CD4-positive, alpha-beta T cell (primary cell): ENCODE data around the gene PSMC5. TPM values are rescaled to one million over a fixed set of nuclear protein-coding genes. Genes with fewer than 3 reads are reported as not detected.
A peak's percentile ranks its signal among the peaks of the same experiment; 100 is the strongest.

ENCODE experiments used
- ATAC-seq: fragments of 200-7000 bp; cut with Tn5 transposase; one replicate; pipeline ENCODE4 v1.10.0; 2022; ENCODE audit warnings: mild to moderate bottlenecking; ENCODE audit not compliant: poor library complexity
- CTCF ChIA-PET: fragments of 350-600 bp; sonication (Branson Sonifier 250); formaldehyde crosslinking; loops from one replicate; lab custom pipeline; 2021; ENCODE audit warnings: antibody characterized with exemption, inconsistent platforms; lab: Charles Lee
- POLR2A ChIA-PET: fragments of 350-600 bp; sonication (Branson Sonifier 250); formaldehyde crosslinking; loops from one replicate; lab custom pipeline; 2021; ENCODE audit warnings: antibody characterized with exemption, inconsistent platforms; lab: Charles Lee
- DNase-seq, 14 experiments: peaks; one replicate each; pipeline ENCODE4 v3.0.0-alpha.2; 2013 to 2020; ENCODE audit warnings: mixed read lengths in 2 of 14
- H3K27ac ChIP-seq, 2 donors: one replicate each; pipeline versions ENCODE4 v1.5.1 to v1.7.0; 2013; ENCODE audit warnings: low read length in 2 of 2, low read depth in 1 of 2, mild to moderate bottlenecking in 1 of 2
- H3K27me3 ChIP-seq, 2 experiments: 1 replicate in 1 of 2; 2 replicates in 1 of 2; pipeline versions ENCODE4 v1.6.1 to v1.7.0; 2013; ENCODE audit warnings: low read length in 2 of 2, control low read depth in 1 of 2, mild to moderate bottlenecking in 1 of 2, moderate library complexity in 1 of 2; ENCODE audit not compliant: insufficient read depth in 2 of 2, control insufficient read depth in 1 of 2
- H3K36me3 ChIP-seq: one replicate; pipeline ENCODE4 v1.6.1; 2013; ENCODE audit warnings: low read length, control low read depth; ENCODE audit not compliant: insufficient read depth
- H3K4me1 ChIP-seq: one replicate; pipeline ENCODE4 v1.6.1; 2013; ENCODE audit warnings: low read length, control low read depth; ENCODE audit not compliant: insufficient read depth
- H3K4me3 ChIP-seq: one replicate; pipeline ENCODE4 v1.5.1; 2013; ENCODE audit warnings: mild to moderate bottlenecking, low read length, moderate library complexity
- H3K9me3 ChIP-seq, 2 experiments: 1 replicate in 1 of 2; 2 replicates in 1 of 2; pipeline versions ENCODE4 v1.6.1 to v1.7.0; 2013; ENCODE audit warnings: low read length in 2 of 2, mild to moderate bottlenecking in 2 of 2, control low read depth in 1 of 2, moderate library complexity in 1 of 2; ENCODE audit not compliant: control insufficient read depth in 1 of 2, insufficient read depth in 1 of 2
- H3K27ac Mint-ChIP-seq: one replicate; pipeline ENCODE4 v1.8.0; 2020; ENCODE audit warnings: mixed read lengths
- H3K27me3 Mint-ChIP-seq: one replicate; pipeline ENCODE4 v1.8.0; 2021; ENCODE audit warnings: mixed read lengths
- H3K36me3 Mint-ChIP-seq: one replicate; pipeline ENCODE4 v1.8.0; 2021; ENCODE audit warnings: low read depth, mixed read lengths
- H3K4me1 Mint-ChIP-seq: one replicate; pipeline ENCODE4 v1.8.0; 2021; ENCODE audit warnings: low read depth, mixed read lengths
- H3K4me3 Mint-ChIP-seq: one replicate; pipeline ENCODE4 v1.8.0; 2020; ENCODE audit warnings: mild to moderate bottlenecking, mixed read lengths
- H3K9me3 Mint-ChIP-seq: one replicate; pipeline ENCODE4 v1.8.0; 2020; ENCODE audit warnings: mixed read lengths
- intact Hi-C, 2 experiments: fragments of 100-400 bp; cut with DNase I in 1 of 2; cut with micrococcal nuclease in 1 of 2; formaldehyde crosslinking; loops; one replicate each; pipeline versions ENCODE4 v1.15.1 to v1.9.0; 2023 to 2025; cut with DNase I, micrococcal nuclease
- total RNA-seq, 174 experiments: library from RNA in 2 of 174; stranded (reverse) in 2 of 174; gene quantifications; one replicate each; pipeline ENCODE4 v1.2.3 and lab custom pipeline; 2021 to 2026
- TF ChIP-seq, protein P1 (sequence below): fragments of 200-600 bp; IDR thresholded peaks from one replicate; pipeline ENCODE4 v1.8.0; 2022; ENCODE audit warnings: antibody characterized with exemption, mild to moderate bottlenecking

Gene PSMC5
- total RNA-seq, 2 experiments from 2014 or later, result 83.1 to 84.6 TPM

DNA sequence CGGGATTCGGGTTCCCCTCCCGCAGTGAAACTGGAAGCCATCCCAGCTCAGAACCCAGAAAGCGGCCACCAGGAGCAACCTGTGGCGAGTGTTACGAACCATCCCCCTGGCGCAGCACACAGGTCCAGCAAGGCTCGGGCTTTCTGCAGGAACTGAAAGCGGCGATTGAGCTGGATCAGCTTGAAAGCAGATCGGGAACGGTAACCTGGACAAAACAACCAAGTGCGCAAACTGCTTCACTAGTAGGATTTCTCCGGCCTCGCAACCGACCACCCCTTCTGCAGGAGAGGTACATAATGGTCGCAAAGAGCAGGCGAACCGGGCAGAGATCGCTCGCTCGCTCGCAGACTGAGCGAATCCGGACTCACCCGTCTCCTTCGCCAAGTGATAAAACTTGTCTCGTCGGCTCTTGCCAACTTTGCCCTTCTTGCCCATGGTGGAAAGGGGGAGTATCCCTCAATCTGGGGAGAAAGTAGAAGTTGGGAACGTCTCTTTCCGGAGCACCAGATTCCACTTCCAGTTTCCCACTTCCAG lies 696 bp upstream of the PSMC5 start:
- intact Hi-C loops, result loop anchor here (1.0 to 5.0 kb wide), 5 partner anchors 17 to 204 kb away; partner anchors contain the start of genes CCDC47 (in 2 of the 2) and MAP3K3 (in 1 of the 2)
- no peak for DNase-seq
- H3K4me1 ChIP-seq, result peaks cover 62% of the 10 kb centered on the region

DNA sequence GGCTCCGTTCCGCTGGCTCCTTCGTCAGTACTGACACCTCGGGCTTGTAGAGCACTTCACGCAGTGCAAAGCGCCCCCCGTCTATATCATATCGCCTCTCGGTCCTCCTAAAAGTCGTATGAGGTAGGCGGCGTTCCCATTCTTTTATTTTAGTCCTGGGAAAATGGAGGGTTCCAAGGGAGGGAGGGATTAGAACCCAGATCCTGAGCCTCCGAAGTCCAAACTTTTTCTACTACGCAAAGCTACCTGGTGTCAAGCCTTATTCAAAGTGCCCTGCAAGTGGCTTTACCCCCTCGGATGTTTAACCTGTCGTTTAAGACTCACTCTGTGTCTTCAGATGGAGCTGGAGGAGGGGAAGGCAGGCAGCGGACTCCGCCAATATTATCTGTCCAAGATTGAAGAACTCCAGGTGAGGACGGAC lies 580 bp downstream of the PSMC5 start:
- intact Hi-C loops, result loop anchor here (1.0 to 5.0 kb wide), 5 partner anchors 15 to 206 kb away; partner anchors contain the start of genes CCDC47 (in 2 of the 2) and MAP3K3 (in 1 of the 2)
- Mint-ChIP-seq H3K4me3 (peak overlapping the region; percentile 94), H3K27me3 (no peaks in the 10 kb centered on the region), H3K9me3 (no peaks in the 10 kb centered on the region), H3K36me3 (peaks cover 100% of the 10 kb centered on the region), H3K27ac (peak overlapping the region; percentile 96), H3K4me1 (peaks cover 77% of the 10 kb centered on the region)
- H3K9me3 ChIP-seq, result no peaks in the 10 kb centered on the region
- DNase-seq, result no peak
- peak overlapping the region; percentile 77 to 96 for H3K27ac ChIP-seq
- peak overlapping the region; percentile 83 for H3K4me3 ChIP-seq
- peaks cover 71% of the 10 kb centered on the region for H3K36me3 ChIP-seq
- ChIA-PET POLR2A (interaction anchor here (0.9 to 7.3 kb wide), 7 partner anchors 13 to 206 kb away, joined by 3 to 86 read pairs (median 6); partner anchors contain the start of genes CCDC47, DDX42, MAP3K3 and SMARCD2), CTCF (interaction anchor here (0.9 to 5.6 kb wide), 2 partner anchors 13 to 21 kb away, joined by 3 to 21 read pairs; no protein-coding TSS in a partner anchor)
- peaks cover 74% of the 10 kb centered on the region for H3K4me1 ChIP-seq
- H3K27me3 ChIP-seq, result no peaks in the 10 kb centered on the region
- TF ChIP-seq, protein P1, sequence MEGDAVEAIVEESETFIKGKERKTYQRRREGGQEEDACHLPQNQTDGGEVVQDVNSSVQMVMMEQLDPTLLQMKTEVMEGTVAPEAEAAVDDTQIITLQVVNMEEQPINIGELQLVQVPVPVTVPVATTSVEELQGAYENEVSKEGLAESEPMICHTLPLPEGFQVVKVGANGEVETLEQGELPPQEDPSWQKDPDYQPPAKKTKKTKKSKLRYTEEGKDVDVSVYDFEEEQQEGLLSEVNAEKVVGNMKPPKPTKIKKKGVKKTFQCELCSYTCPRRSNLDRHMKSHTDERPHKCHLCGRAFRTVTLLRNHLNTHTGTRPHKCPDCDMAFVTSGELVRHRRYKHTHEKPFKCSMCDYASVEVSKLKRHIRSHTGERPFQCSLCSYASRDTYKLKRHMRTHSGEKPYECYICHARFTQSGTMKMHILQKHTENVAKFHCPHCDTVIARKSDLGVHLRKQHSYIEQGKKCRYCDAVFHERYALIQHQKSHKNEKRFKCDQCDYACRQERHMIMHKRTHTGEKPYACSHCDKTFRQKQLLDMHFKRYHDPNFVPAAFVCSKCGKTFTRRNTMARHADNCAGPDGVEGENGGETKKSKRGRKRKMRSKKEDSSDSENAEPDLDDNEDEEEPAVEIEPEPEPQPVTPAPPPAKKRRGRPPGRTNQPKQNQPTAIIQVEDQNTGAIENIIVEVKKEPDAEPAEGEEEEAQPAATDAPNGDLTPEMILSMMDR, result peak; percentile 18
- ATAC-seq, result no peak

More for the DNA sequence above, 696 bp upstream of the PSMC5 start:
- peak; percentile 21 for ATAC-seq
- Histone ChIP-seq H3K27ac (peak overlapping the region; percentile 77 to 96), H3K9me3 (no peaks in the 10 kb centered on the region), H3K36me3 (peaks cover 71% of the 10 kb centered on the region), H3K4me3 (peak overlapping the region; percentile 83), H3K27me3 (no peaks in the 10 kb centered on the region)
- H3K4me1 Mint-ChIP-seq, result peaks cover 74% of the 10 kb centered on the region
- POLR2A ChIA-PET, result interaction anchor here (0.6 to 4.3 kb wide), 11 partner anchors 8 to 679 kb away, joined by 3 to 45 read pairs (median 6); partner anchors contain the start of genes CCDC47, DDX42, LIMD2 and MAP3K3
- peaks cover 100% of the 10 kb centered on the region for H3K36me3 Mint-ChIP-seq
- TF ChIP-seq, protein P1, result no peak
- no peaks in the 10 kb centered on the region for H3K27me3 Mint-ChIP-seq
- H3K4me3 Mint-ChIP-seq, result peak overlapping the region; percentile 94
- CTCF ChIA-PET, result interaction anchor here (0.9 to 5.6 kb wide), 4 partner anchors 8 to 52 kb away, joined by 3 to 21 read pairs (median 3); no protein-coding TSS in a partner anchor
- peak overlapping the region; percentile 96 for H3K27ac Mint-ChIP-seq
- H3K9me3 Mint-ChIP-seq, result no peaks in the 10 kb centered on the region

DNA sequence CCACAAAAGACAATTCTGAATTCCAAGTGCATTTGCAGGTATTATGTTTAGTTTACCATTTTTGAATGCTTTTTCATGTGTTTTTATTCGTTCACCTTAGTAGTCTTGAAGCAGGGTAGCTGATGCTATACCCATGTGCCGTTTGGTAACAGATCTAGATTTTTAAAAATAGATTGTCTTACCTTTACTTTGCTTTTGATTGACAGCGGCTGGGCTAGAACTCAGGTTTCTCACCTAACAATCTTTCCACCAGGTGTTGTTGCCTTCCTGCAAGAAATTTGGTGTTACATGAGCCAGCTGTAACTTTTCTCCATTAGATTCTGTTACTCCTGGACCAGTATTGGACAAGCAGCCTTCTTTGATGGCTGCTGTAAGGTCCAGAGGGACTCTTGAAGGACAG lies 1.7 kb downstream of the PSMC5 start:
- Histone ChIP-seq H3K36me3 (peaks cover 73% of the 10 kb centered on the region), H3K27me3 (no peaks in the 10 kb centered on the region), H3K27ac (no peak overlapping the region), H3K4me1 (peaks cover 80% of the 10 kb centered on the region), H3K4me3 (no peak overlapping the region), H3K9me3 (no peaks in the 10 kb centered on the region)
- peak overlapping the region; percentile 96 for H3K27ac Mint-ChIP-seq
- H3K4me1 Mint-ChIP-seq, result peaks cover 77% of the 10 kb centered on the region
- peak overlapping the region; percentile 71 for H3K4me3 Mint-ChIP-seq
- ATAC-seq (no peak), DNase-seq (no peak)
- TF ChIP-seq, protein P1, result no peak
- H3K36me3 Mint-ChIP-seq, result peaks cover 100% of the 10 kb centered on the region
- intact Hi-C loops, result loop anchor here in 1 of 2 experiments (5.0 kb wide), 2 partner anchors 132 to 207 kb away; partner anchors contain the start of gene MAP3K3
- ChIA-PET POLR2A (interaction anchor here (0.8 to 7.3 kb wide), 8 partner anchors 11 to 207 kb away, joined by 3 to 86 read pairs (median 5); partner anchors contain the start of genes CCDC47, DDX42, MAP3K3 and SMARCD2), CTCF (interaction anchor here (5.6 kb wide), 1 partner anchor 20 kb away, joined by 21 read pairs; no protein-coding TSS in a partner anchor)
- no peaks in the 10 kb centered on the region for H3K9me3 Mint-ChIP-seq
- H3K27me3 Mint-ChIP-seq, result no peaks in the 10 kb centered on the region
